ENCODE data around the gene TRIM46. TPM values are rescaled to one million over a fixed set of nuclear protein-coding genes. Genes with fewer than 3 reads are reported as not detected.

TRIM46 gene
- total RNA-seq = 2.9 and 3.3 TPM in 2 replicates

GRCh38 chr1:155173478-155174323, at the start of gene TRIM46:
Gene TRIM46, plus strand, starts transcription at chr1:155173849. Its CDS starts 118 bp downstream, at chr1:155173967.

DNA sequence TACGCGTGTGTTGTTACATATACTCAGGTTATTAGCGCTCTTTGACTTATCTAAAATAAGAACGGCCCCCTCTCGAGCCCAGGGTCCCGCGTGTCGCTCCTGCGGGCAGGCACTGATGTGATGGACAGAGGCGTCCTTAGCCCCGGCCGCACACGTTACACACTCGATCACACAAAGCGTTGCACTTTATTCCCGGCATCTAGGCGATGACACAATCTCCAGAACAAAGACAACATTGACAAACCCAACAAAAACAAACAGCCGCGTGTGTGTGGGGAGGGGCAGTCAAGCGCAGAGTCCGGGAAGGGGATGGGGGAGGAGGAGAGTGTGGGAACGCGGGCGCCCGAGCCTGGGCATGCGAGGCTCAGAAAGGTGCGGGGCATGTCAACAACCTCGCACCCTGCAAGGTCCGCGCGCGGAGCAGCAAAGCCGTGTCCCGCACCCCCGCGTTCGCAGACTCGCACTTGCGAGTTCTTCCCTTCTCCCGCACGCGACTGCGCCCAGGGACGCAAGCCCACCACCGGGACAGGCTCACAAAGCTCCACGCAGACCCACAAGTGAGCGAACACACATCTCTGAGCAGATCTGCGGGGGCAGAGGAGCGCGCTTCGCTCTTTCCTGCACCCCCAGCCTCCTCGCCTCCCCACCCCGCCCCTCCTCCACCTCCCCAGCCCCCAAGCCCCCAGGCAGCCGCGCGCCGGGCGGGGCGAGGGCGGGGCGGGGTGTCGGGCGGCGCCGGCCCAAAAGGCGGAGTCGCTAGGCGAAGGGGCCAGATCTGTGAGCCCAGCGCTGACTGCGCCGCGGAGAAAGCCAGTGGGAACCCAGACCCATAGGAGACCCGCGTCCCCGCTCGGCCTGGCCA, 46.3 kb upstream of the TRIM46 start, which contains the start of gene EFNA1:
Gene EFNA1 (plus strand): TSS at position 772 of the 862 bp plus-strand sequence. CDS start 102 bp downstream, outside the sequence.

DNA sequence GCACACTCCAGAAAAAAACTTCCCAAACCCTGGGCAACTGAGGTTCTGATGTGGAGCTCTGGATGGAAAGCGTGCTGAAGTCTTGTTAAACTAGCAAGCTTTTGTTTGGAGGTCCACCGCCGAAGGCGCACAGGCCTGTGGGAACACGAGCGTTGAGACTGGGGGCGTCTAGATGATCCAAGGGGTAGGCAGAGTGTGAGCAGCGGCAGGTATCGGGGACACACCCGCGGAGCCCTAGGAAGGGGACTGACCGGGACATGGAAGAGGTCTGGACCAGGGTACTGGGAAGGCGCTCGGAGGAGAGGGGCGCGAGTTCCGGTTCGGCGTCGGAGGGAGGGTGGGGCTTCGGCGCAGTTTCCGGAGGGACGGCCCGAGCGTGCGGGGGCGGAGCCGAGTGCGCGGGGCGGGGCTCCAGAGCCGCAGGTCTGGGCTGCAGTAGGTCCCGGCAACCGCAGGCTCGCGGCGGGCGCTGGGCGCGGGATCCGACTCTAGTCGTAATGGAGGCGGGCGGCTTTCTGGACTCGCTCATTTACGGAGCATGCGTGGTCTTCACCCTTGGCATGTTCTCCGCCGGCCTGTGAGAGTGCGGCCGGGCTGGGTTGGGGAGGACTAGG, 38.1 kb upstream of the TRIM46 start, which contains the start of gene SLC50A1:
Gene SLC50A1 (plus strand): TSS at position 438 of the 614 bp plus-strand sequence. CDS start 60 bp downstream, at position 498.

DNA sequence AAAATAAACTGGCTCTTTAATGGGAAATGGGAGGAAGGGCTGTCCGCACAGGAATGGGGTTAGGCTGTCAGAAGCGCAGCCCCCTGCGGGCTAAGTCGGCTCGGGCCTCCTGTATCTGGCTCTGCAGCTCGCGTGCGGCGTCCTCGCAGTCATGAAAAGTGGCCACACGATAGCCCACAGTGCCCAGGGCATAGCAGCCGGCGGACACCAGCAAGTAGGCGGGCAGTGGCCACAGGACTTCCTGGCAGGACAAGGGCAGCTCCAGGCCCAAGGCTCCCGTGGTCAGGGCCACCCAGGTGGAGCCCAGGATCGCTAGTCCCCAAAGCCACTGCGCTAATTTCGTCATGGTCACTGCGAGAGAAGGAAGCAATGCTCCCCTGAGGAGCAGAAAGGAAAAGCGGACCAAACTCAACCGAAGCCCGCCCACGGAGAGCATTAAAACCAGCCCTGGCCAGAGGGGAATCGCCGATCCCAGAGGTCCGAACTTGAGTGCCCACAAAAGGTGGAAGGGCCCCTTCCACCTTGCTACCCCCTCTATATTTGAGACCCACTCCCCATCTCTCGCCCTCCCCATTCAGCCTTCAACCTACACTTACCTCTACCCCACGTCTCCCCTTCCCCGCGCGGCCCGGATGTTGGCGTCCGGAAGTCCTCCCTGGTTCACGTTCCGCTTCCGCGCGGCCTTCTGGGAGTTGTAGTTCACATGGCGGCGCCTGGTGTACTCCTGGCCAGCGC, 33.6 kb upstream of the TRIM46 start, which contains the start of gene DPM3:
Gene DPM3 (minus strand): TSS at position 637 of the 735 bp plus-strand sequence. CDS start 291 bp downstream, at position 346.

DNA sequence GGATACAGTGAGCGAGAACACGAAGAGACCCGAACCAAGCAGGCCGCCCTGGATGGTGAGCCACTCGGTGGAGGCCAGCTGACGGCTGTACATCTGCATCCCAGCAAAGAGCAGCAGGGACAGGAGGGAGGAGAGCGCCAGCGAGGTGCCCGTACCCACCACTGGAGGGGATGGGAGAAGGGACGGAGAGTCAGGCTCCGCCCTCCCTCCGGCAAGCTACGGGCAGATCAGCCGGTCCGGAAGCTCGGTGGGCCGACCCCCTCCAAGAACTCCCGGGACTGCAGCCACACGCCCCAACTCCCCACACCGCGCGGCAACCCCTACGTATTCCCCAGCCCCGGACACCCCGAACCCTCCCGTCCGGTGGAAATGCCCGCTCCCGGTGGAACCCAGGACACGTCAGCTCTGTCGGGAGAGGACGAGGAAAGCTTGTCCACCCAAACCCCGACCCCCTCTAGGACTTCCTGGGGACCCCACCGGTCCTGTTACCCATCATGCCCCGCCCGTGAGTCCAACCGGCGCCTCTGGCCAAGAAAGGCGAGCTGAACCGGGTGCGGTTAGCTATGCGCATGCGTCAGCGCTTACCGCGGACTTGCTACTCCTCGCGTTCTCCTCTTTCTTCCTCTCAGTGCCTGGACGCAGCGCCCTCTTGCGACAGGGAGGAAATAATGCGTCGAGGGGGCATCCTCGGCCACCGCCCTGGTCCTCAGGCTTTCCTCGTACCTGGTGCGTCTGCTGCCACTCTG, 744 bp upstream of the TRIM46 start, which contains the start of gene KRTCAP2:
Gene KRTCAP2 (minus strand): TSS at position 573 of the 746 bp plus-strand sequence. CDS start 80 bp downstream, at position 493.

DNA sequence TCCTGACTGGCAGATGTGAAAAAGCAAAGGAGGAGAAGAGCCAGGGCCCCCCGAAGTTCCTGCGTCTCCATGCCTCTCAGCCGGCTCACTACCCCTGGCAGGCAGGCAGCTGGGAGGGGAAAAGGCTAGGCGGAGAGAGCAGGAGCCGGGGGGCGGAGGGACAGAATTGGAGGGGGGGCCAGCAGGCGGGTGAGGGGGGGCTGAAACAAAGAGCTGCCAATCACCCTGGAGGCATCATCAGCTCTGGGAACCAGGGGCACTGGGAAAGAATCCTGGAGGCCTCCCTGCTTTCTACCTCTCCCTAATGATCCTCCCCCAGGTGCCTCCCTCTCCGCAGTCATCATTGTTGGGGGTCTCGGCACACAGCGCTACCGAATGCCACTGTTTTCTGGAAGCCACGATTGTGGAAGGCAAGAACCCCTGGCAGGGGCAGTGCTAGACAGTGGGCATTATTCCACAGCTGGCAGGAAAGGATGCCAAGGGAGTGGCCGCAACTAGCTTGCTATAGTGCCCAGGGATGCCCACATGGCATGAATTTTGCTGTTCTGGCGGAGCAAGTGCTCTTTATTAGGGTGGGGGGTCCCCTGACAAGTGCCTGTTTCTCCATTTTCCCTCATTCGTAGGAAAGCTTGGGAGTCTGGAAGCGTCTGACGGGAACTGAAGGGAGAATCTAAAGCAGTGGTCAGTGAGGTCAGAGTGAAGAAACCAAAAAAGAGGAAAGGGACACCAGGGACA, 34.3 kb downstream of the TRIM46 start, which contains the start of gene THBS3:
Gene THBS3 (minus strand): TSS at position 92 of the 735 bp plus-strand sequence. CDS start 21 bp downstream, at position 71.

GRCh38 chr1:155208541-155209311, 35.1 kb downstream of the TRIM46 start, which contains the start of gene MTX1:
Gene MTX1, plus strand, starts transcription at chr1:155208695. Its CDS starts 110 bp downstream, at chr1:155208805.

Small RNA genes lying within 50 kb of the gene (small RNA-seq; reads per million reads assigned to genes)
- not detected for gene HMGN2P18

Other genes starting within 250 kb of the TRIM46 start
- gene PMVK, start 237.1 kb upstream of the TRIM46 start, total RNA-seq = 6.8 and 8.1 TPM in 2 replicates
- 17.3 and 18.8 TPM in 2 replicates for gene PBXIP1, start 217.8 kb upstream of the TRIM46 start, total RNA-seq
- gene PYGO2, start 212.1 kb upstream of the TRIM46 start, total RNA-seq = 12.5 and 14.7 TPM in 2 replicates
- gene SHC1, start 203.1 kb upstream of the TRIM46 start, total RNA-seq = 177 and 280 TPM in 2 replicates
- 72.5 and 86.0 TPM in 2 replicates for gene CKS1B, start 199.2 kb upstream of the TRIM46 start, total RNA-seq
- gene FLAD1, start 190.5 kb upstream of the TRIM46 start, total RNA-seq = 21.3 and 26.4 TPM in 2 replicates
- gene LENEP, start 180.3 kb upstream of the TRIM46 start, total RNA-seq = not detected in 2 replicates
- gene ZBTB7B, start 171.0 kb upstream of the TRIM46 start, total RNA-seq = 11.4 and 14.5 TPM in 2 replicates
- not detected in 2 replicates for gene DCST2, start 140.1 kb upstream of the TRIM46 start, total RNA-seq
- gene DCST1, start 140.0 kb upstream of the TRIM46 start, total RNA-seq = not detected in 2 replicates
- gene ADAM15, start 122.5 kb upstream of the TRIM46 start, total RNA-seq = 99.2 and 126 TPM in 2 replicates
- gene EFNA4, start 110.1 kb upstream of the TRIM46 start, total RNA-seq = 0.73 and 1.2 TPM in 2 replicates
- 0.39 and 0.73 TPM in 2 replicates for gene EFNA3, start 95.0 kb upstream of the TRIM46 start, total RNA-seq
- 0.37 TPM in 1 of 2 replicates, not detected in the other for gene EFNA1, start 46.0 kb upstream of the TRIM46 start, total RNA-seq
- 26.8 and 30.1 TPM in 2 replicates for gene SLC50A1, start 38.0 kb upstream of the TRIM46 start, total RNA-seq
- gene DPM3, start 33.3 kb upstream of the TRIM46 start, total RNA-seq = 23.5 and 54.4 TPM in 2 replicates
- 83.9 and 140 TPM in 2 replicates for gene KRTCAP2, start 545 bp upstream of the TRIM46 start, total RNA-seq
- gene THBS3, start 34.0 kb downstream of the TRIM46 start, total RNA-seq = 9.2 and 14.7 TPM in 2 replicates
- gene MTX1, start 34.8 kb downstream of the TRIM46 start, total RNA-seq = 40.7 and 50.7 TPM in 2 replicates
- gene ENTREP3, start 81.6 kb downstream of the TRIM46 start, total RNA-seq = 9.2 and 10.0 TPM in 2 replicates
- gene SCAMP3, start 88.5 kb downstream of the TRIM46 start, total RNA-seq = 26.1 and 27.6 TPM in 2 replicates
- gene CLK2, start 99.7 kb downstream of the TRIM46 start, total RNA-seq = 20.6 and 34.2 TPM in 2 replicates
- 0.37 and 0.78 TPM in 2 replicates for gene HCN3, start 103.6 kb downstream of the TRIM46 start, total RNA-seq
- gene PKLR, start 127.6 kb downstream of the TRIM46 start, total RNA-seq = under 0.01 TPM in 1 of 2 replicates, not detected in the other
- 354 and 434 TPM in 2 replicates for gene FDPS, start 135.0 kb downstream of the TRIM46 start, total RNA-seq
- gene RUSC1, start 147.0 kb downstream of the TRIM46 start, total RNA-seq = 11.0 and 18.6 TPM in 2 replicates

Data from subcutaneous preadipocyte (primary cell).